Measurements from ENCODE around the gene FAF2. TPM values are rescaled to one million over a fixed set of nuclear protein-coding genes. Genes with fewer than 3 reads are reported as not detected.
A peak's percentile ranks its signal among the peaks of the same experiment; 100 is the strongest.
"Not testable (repeated sequence)": the region's sequence is repeated elsewhere in the genome, so short reads cannot be mapped to it uniquely, and the experiment has no call there.

The FAF2 gene
- total RNA-seq, 1 donor from 2014 or later, result 47.8 TPM

DNA sequence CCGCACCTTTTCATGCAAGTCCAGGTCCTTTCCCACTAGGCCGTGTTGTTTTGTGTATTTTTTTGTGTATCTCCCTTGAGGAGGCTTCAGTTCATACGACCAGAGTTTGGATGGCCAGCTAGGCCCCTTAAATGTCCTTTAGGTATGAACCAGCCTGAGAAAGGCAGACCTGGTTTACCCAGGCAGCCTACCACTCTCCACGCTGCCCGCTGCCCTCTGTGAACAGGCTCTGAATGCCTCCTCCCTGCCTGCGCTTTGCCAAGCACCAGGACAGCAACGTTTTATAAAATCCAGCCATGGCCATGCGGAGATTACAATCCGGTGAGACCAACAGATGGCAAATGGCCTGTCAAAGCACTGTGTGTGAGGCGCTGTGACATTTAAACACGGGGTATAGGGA, 31.2 kb upstream of the FAF2 start:
- DNase-seq (ENCODE audit: low read depth), result no peak

DNA sequence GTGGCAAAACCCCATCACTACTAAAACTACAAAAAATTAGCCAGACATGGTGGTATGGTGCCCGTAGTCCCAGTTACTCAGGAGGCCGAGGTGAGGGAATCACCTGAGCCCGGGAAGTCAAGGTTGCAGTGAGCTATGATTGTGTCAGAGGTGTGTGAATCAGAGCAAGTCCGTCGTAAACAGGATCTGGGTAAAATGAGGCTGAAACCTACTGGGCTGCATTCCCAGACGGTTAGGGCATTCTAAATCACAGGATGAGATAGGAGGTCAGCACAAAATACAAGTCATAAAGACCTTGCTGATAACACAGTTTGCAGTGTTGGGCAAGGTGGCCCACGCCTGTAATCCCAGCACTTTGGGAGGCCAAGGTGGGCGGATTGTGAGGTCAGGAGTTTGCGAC, 29.9 kb upstream of the FAF2 start:
- DNase-seq (ENCODE audit: low read depth), result peak; percentile 49

DNA sequence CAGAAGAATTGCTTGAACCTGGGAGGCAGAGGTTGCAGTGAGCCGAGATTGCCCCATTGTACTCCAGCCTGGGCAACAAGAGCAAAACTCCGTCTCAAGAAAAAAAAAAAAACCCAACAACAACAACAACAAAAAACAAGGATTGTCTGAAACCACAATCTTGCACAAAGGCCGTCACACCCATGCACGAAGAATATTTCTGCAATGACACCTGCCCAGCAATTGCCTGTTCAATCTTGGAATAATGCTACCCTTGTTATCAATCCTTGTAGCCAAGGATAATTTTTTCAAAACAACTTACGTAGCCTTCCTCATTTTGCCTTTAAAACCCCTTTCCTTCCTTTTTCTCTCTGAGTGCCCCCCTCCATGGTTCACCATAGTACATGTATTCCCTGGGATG, 28.1 kb upstream of the FAF2 start:
- DNase-seq (ENCODE audit: low read depth), result no peak

DNA sequence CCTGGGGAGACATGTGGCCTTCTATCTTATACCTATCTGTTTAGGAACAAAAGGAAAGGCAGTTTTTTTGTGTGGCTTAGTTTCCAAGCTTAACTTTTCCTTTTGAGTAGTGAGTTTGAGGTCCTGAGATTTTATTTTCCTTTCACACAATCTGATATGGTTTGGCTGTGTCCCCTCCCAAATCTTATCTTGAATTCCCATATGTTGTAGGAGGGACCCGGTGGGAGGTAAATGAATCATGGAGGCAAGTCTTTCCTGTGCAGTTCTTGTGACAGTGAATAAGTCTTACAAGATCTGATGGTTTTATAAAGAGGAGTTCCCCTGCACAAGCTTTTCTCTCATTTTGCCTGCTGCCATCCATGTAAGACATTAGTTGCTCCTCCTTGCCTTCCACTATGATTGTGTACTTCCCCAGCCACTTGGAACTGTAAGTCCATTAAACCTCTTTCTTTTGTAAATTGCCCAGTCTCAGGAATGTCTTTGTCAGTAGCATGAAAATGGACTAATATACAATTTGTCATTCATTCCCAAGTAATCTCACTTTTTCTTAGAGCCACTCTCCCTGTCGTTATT, 27.1 kb upstream of the FAF2 start:
- no peak for DNase-seq (ENCODE audit: low read depth)

DNA sequence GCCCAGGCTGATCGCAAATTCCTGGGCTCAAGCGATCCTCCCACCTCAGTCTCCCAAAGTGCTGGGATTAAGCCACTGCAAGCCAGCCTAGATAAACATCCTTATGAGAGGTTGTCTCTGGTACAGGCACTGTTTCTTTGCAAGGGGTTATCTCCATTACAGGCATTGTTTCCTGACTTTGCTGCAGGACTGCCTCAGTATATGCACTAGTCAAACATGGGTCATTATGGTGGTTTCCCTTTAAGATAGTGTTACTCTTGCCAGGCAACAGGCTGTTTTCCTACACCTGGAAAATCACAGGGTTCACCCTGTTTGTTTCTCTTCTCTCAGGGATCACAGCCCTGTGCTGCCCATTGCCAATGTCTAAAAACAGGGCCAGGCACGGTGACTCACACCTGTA, 24.0 kb upstream of the FAF2 start:
- DNase-seq (ENCODE audit: low read depth), result no peak

- DNase-seq (ENCODE audit: low read depth), result peak; percentile 50
Observed at GRCh38 chr5:176425138-176425537, 23.0 kb upstream of the FAF2 start.

GRCh38 chr5:176425791-176426190, 22.4 kb upstream of the FAF2 start:
- no peak for DNase-seq (ENCODE audit: low read depth)

DNA sequence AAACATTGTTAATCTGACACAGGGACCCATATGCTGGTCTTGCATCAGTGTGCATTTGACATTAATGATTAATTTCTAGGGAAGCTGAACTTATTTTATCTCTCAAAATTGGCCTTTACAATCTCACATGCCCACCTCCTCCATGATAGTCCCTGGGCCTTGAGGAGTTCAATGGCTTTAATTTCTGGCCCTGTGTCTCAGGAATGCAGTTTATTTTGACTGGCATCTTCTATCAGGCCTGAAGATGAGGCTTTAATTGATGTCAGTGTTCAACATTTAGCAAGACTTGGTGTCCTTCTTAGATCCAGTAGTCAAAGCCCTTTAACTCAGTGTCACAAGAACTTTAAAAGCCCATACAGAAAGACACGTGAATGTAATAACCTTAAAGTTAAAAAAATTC, 21.3 kb upstream of the FAF2 start:
- no peak for DNase-seq (ENCODE audit: low read depth)

DNA sequence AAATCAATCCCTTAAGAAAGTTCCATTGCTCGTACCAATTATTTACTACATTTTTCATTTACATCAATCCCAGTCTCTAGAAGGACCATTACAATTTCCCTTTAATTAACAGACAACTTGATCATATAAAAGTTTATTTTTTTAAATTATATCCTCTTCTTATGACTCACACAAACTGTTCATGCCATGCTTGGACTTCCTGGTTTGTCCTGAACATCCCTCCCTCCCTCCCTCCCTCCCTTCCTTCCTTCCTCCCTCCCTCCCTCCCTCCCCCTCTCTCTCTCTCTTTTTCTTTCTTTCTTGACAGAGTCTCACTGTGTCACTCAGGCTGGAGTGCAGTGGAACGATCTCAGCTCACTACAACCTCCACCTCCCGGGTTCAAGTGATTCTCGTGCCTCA, 20.2 kb upstream of the FAF2 start:
- DNase-seq (ENCODE audit: low read depth), result peak; percentile 40

DNA sequence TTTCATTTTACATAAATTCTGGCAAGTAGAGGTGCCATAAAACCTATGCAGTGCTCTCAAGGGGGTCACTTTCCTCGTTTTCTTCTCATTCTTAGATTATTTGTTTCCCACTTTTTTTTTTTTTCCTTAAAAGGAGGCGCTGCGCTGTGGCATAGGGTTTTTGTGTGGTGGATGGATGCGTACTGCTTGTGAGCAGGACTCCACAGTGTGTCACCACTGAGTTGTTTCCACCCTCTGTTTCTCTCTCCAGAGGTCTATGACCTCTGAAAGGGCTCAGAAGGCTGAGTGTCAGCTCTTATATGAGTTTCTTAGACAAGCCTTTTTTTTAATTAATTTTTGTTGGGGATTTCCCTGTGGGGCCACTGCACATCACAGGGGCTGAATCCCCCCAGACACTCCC, 18.2 kb upstream of the FAF2 start:
- DNase-seq (ENCODE audit: low read depth), result no peak

- DNase-seq (ENCODE audit: low read depth), result no peak
Observed at GRCh38 chr5:176432707-176433106, 15.5 kb upstream of the FAF2 start.

- no peak for DNase-seq (ENCODE audit: low read depth)
Observed at GRCh38 chr5:176436656-176437055, 11.5 kb upstream of the FAF2 start.

DNA sequence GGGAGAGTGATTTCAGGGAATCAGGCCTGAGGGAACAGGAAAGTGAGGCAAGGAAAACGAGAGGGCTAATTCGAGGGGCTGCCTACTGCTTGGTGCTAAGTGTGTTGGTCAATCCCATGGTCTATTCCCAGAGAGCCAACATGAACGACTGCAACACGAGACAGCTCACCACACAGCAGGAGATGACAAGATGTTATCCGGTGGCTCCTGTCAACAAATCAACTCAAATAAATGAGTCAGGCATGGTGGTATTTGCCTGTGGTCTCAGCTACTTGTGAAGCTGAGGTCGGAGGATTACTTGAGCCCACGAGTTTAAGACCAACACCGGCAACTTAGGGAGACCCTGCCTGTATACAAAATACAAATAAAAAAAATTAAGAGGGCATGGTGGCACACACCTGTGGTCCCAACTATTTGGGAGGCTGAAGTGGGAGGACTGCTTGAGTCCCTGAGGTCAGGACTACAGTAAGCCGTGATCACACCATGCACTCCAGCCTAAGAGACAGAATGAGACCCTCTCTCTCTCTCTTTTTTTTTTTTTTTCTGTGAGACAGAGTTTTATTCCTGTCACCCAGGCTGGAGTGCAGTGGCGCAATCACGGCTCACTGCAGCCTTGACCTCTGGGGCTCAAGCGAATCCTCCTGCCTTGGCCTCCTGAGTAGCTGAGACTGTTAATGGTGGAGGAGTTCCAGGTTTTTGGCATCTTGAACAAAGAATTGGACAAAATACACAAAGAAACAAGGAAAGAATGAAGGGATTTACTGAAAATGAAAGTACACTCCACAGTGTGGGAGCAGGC, 9.0 kb upstream of the FAF2 start:
- DNase-seq (ENCODE audit: low read depth), result peak; percentile 51

DNA sequence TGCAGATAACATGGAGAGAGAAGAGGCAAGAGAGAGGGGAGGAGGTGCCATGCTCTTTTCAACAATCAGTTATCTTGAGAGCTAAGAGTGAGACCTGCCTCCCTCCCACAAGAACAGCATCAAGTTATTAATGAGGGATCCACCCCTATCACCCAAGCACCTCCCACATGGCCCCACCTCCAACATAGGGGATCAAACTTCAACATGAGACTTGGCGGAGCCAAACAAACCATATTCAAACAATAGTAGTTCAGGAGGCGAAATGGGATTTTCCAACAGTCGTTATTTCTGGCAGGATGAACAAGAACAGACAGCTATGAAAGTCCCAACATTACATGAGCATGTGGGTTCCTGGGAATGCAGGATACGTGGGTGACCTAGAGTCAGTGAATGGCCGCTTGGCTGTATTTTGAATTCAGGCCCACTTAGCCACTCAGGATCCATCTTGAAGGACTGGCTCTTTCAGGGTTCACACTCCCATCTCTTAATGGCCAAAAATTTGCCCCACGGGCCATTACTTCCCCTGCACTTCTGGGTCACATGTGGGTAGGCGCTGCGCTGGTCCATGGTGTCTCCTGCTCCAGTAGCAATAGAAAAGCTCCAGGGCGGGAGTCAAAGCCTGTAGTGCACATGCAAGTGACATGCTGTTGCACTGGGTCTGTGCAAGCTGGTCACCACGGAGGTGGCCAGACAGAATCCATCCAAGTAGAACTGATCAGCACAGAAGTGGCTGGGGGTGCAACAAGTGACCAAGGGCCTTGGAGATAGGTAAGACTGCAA, 7.1 kb upstream of the FAF2 start:
- no peak for DNase-seq (ENCODE audit: low read depth)

- no peak for DNase-seq (ENCODE audit: low read depth)
Observed at GRCh38 chr5:176441921-176442323, 6.3 kb upstream of the FAF2 start.

DNA sequence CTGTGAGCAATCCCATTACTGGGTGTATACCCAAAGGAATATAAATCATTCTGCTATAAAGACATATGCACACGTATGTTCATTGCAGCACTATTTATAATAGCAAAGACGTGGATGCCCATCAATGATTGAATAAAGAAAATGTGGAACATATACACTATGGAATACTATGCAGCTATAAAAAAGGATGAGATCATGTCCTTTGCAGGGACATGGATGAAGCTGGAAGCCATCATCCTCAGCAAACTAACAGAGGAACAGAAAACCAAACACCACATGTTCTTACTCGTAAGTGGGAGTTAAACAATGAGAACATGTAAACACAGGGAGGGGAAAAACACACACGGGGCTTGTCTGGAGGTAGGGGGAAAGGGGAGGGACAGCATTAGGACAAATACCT, 5.3 kb upstream of the FAF2 start:
- not testable (repeated sequence) for DNase-seq (ENCODE audit: low read depth)

- DNase-seq (ENCODE audit: low read depth), result no peak
Observed at GRCh38 chr5:176444742-176445141, 3.4 kb upstream of the FAF2 start.

GRCh38 chr5:176446028-176446665, 2.0 kb upstream of the FAF2 start:
- DNase-seq (ENCODE audit: low read depth), result no peak

GRCh38 chr5:176446884-176447590, 1.1 kb upstream of the FAF2 start:
- DNase-seq (ENCODE audit: low read depth), result no peak

GRCh38 chr5:176447591-176447977, 601 bp upstream of the FAF2 start:
- no peak for DNase-seq (ENCODE audit: low read depth)

DNA sequence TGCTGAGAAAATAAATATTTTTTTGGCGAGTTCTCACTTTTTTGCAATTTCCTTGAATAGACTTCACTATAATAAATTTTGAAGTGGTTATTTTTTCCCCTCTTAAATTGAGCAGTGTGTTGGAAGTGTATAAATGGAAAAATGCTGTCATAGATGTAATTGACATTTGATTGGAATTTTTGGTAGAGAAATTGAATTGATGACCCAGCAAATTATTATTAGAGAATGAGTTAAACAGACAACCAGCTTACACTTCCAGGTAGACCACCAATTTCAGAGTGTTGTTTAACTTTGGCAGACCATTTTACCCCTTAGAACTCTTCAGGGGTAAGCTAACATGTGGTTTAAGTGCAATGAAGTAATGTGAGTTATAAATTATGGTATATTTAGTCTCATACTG, 1.9 kb downstream of the FAF2 start:
- no peak for DNase-seq (ENCODE audit: low read depth)

Data from renal cortical epithelial cell (primary cell).